ENCODE results near the gene LRRK1. TPM values are rescaled to one million over a fixed set of nuclear protein-coding genes. Genes with fewer than 3 reads are reported as not detected.

Gene LRRK1
- total RNA-seq, 1 donor from 2014 or later, result 4.2 TPM

DNA sequence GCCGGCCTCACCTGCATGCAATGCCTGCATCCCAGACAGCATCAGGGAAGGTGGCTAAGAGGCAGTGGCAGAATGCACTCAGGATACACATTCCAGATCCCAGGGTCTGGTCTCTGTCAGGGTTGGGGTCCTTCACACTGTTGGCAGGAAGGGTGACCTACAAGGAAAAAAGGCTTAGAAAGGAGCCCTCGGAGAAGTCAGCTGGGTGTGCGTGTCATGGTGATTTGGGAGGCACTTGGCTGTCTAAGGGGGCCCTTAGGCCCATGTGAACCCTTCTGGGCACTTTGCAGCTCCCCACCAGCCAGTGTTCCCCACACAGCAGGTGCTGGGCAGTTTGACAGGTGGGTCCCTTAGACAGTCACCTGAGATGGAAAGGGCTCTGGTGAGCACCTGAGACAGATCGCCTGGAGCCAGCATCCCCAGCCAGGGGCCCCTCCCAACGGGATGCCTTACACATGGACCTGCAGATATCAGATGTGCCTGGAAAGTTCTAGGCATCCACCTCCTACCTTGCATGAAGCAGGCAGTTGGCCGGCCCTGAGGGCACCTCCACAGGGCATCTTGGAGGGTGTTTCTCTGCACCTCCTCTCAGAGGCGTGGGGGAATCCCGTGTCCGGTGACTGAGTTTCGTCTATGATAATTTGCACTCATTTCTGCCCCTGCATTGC, 131.6 kb downstream of the LRRK1 start:
- DNase-seq (ENCODE audit: low read depth) (no peak), FAIRE-seq (no peak)
- TF ChIP-seq, protein P1, sequence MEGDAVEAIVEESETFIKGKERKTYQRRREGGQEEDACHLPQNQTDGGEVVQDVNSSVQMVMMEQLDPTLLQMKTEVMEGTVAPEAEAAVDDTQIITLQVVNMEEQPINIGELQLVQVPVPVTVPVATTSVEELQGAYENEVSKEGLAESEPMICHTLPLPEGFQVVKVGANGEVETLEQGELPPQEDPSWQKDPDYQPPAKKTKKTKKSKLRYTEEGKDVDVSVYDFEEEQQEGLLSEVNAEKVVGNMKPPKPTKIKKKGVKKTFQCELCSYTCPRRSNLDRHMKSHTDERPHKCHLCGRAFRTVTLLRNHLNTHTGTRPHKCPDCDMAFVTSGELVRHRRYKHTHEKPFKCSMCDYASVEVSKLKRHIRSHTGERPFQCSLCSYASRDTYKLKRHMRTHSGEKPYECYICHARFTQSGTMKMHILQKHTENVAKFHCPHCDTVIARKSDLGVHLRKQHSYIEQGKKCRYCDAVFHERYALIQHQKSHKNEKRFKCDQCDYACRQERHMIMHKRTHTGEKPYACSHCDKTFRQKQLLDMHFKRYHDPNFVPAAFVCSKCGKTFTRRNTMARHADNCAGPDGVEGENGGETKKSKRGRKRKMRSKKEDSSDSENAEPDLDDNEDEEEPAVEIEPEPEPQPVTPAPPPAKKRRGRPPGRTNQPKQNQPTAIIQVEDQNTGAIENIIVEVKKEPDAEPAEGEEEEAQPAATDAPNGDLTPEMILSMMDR (IDR thresholded peaks at IDR 0.05; ENCODE audit: insufficient read depth, low read length, severe bottlenecking), result no peak
- Histone ChIP-seq H3K27me3 (ENCODE audit: control insufficient read depth, insufficient read depth, low read length) (no peaks in the 10 kb centered on the region), H3K36me3 (ENCODE audit: control insufficient read depth, insufficient read depth, low read length) (peaks cover 18% of the 10 kb centered on the region), H3K4me3 (ENCODE audit: low read depth, low read length) (no peak overlapping the region)

DNA sequence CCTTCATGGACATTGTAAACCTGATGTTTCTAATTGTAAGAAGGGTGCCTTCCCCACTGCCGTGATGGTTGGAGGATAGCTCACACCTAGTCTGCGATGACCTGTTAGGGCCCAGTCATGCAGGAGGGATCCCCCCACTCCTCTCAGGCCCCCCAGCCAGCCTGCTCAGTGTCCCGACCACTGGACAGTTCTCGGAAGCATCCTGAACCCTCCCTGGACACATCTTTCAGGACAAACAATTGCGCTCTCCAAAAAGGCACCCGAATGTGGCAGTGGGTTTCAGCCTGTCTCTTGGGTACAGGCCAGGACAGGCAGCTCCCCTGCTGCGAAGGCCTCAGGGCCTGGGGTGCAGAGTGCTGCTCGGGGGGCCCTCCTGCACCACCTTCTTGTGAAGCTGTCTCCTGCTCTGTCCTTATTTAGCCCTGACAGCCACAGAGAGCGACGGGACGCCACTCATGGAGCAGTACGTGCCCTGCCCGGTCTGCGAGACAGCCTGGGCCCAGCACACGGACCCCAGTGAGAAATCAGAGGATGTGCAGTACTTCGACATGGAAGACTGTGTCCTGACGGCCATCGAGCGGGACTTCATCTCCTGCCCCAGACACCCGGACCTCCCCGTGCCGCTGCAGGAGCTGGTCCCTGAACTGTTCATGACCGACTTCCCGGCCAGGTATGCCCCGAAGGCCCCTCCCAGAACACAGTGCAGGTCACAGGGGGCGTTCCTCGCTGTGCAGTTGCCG, 132.3 kb downstream of the LRRK1 start:
- FAIRE-seq (no peak), DNase-seq (ENCODE audit: low read depth) (no peak)
- H3K36me3 ChIP-seq (ENCODE audit: control insufficient read depth, insufficient read depth, low read length), result peaks cover 18% of the 10 kb centered on the region
- TF ChIP-seq, protein P1 (IDR thresholded peaks at IDR 0.05; ENCODE audit: insufficient read depth, low read length, severe bottlenecking), result no peak
- no peak overlapping the region for H3K4me3 ChIP-seq (ENCODE audit: low read depth, low read length)
- no peaks in the 10 kb centered on the region for H3K27me3 ChIP-seq (ENCODE audit: control insufficient read depth, insufficient read depth, low read length)

DNA sequence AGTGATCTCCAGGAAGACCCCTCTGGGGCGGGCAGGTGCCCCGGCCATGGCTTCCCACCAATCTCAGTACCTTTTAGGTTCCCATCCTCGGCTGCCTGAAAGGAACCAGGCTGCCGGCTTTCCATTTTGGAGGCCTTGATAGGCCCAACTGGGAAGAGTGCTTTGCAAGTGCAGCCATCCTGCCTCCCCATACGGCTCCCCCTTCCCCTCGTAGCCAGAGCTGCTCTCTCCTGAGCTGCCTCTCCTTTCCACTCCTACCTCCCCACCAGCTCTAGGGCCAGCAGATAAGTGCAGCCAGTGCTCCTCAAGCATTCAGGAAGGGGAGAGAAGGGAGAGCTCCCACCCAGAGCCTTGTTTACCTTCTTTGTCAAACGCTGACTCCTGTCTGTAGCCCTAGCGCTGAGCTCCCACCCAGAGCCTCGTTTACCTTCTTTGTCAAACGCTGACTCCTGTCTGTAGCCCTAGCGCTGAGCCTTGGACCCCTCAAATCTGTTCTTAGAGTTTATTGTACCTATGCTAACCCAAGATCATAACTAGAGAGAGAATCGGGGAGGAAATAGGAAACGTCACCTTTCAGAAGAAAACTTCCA, 133.0 kb downstream of the LRRK1 start:
- peaks cover 20% of the 10 kb centered on the region for H3K36me3 ChIP-seq (ENCODE audit: control insufficient read depth, insufficient read depth, low read length)
- H3K27me3 ChIP-seq (ENCODE audit: control insufficient read depth, insufficient read depth, low read length), result no peaks in the 10 kb centered on the region
- FAIRE-seq (no peak), DNase-seq (ENCODE audit: low read depth) (no peak)
- TF ChIP-seq, protein P1 (IDR thresholded peaks at IDR 0.05; ENCODE audit: insufficient read depth, low read length, severe bottlenecking), result no peak
- no peak overlapping the region for H3K4me3 ChIP-seq (ENCODE audit: low read depth, low read length)

DNA sequence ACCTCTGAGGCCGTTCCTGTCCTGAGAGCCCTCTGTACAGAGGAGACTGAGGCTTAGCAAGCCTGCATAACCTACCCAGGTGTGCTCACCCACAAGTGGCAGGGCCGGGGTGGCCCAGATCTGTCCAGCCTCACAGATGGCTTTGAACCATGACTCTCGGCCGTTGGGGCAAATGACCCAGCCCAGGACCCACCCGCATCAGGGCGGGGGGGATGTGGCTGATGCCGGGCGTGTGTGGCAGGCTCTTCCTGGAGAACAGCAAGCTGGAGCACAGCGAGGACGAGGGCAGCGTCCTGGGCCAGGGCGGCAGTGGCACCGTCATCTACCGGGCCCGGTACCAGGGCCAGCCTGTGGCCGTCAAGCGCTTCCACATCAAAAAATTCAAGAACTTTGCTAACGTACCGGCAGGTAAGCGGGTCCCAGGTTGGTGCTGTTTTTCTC, 133.5 kb downstream of the LRRK1 start:
- TF ChIP-seq, protein P1 (IDR thresholded peaks at IDR 0.05; ENCODE audit: insufficient read depth, low read length, severe bottlenecking), result no peak
- Histone ChIP-seq H3K27me3 (ENCODE audit: control insufficient read depth, insufficient read depth, low read length) (no peaks in the 10 kb centered on the region), H3K36me3 (ENCODE audit: control insufficient read depth, insufficient read depth, low read length) (peaks cover 19% of the 10 kb centered on the region), H3K4me3 (ENCODE audit: low read depth, low read length) (no peak overlapping the region)
- FAIRE-seq (no peak), DNase-seq (ENCODE audit: low read depth) (no peak)

DNA sequence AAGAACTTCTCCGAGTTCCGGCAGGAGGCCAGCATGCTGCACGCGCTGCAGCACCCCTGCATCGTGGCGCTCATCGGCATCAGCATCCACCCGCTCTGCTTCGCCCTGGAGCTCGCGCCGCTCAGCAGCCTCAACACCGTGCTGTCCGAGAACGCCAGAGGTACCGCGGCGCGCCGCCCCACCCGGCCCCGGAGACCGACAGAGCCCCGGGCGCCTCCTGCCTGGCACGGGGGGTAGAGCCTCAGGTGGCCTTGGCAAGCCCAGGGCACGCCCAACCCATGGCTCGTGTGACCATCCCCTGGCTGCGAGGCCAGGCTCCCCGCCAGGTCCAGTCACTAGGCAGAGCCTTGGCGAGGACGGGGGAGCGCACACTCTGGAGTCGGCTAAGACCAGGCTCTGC, 134.1 kb downstream of the LRRK1 start:
- TF ChIP-seq, protein P1 (IDR thresholded peaks at IDR 0.05; ENCODE audit: insufficient read depth, low read length, severe bottlenecking), result no peak
- Histone ChIP-seq H3K27me3 (ENCODE audit: control insufficient read depth, insufficient read depth, low read length) (no peaks in the 10 kb centered on the region), H3K4me3 (ENCODE audit: low read depth, low read length) (no peak overlapping the region), H3K36me3 (ENCODE audit: control insufficient read depth, insufficient read depth, low read length) (peaks cover 23% of the 10 kb centered on the region)
- no peak for DNase-seq (ENCODE audit: low read depth)
- no peak for FAIRE-seq

Data from bronchial epithelial cell (primary cell).